K562 (cell line): ENCODE measurements around the gene COL20A1. TPM values are rescaled to one million over a fixed set of nuclear protein-coding genes. Genes with fewer than 3 reads are reported as not detected.

Experiments used
- ATAC-seq: fragments of 200-7000 bp; cut with Tn5 transposase; 3 replicates; pipeline ENCODE4 v1.9.1; 2020; ENCODE audit warnings: moderate library complexity
- BruUV-seq: library from RNA; stranded (reverse); fragments of 400-500 nt; replicated peaks from 2 replicates; lab custom pipeline; 2021; lab: Mats Ljungman, UMichigan
- CTCF ChIA-PET: fragments of 300-600 bp; formaldehyde crosslinking; extraction: SDS; loops from one replicate; lab custom pipeline; 2021; ENCODE audit warnings: low intra/inter-chr PET ratio; lab: Yijun Ruan, JAX
- POLR2A ChIA-PET: fragments of 300-600, 350-650 bp; sonication (Branson Sonifier 250); formaldehyde crosslinking; extraction: SDS; loops from one replicate; lab custom pipeline; 2021; ENCODE audit warnings: antibody characterized with exemption, inconsistent platforms; lab: Yijun Ruan, JAX
- DNase-seq, 4 experiments: peaks; one replicate each; pipeline versions ENCODE4 v3.0.0 to v3.0.0-alpha.2; 2011 to 2018; ENCODE audit warnings: low spot score in 3 of 4, mixed read lengths in 3 of 4; ENCODE audit errors: extremely low read depth in 1 of 4
- FAIRE-seq: peaks from 2 replicates; lab custom pipeline; 2011; peaks lifted over from hg19 to GRCh38; lab: Jason Lieb, UNC
- H2AFZ ChIP-seq: 2 replicates; pipeline ENCODE4 v1.6.0; 2011; ENCODE audit warnings: low read depth, low read length, control low read depth, inconsistent platforms
- H3K27ac ChIP-seq: fragments of 200-600 bp; 3 replicates; pipeline ENCODE4 v1.8.0; 2011; ENCODE audit warnings: low read depth, mild to moderate bottlenecking, control low read depth, inconsistent platforms, low read length, moderate library complexity, mixed read lengths; ENCODE audit errors: extremely low read depth
- H3K27me3 ChIP-seq, 2 experiments: fragments of 300-600 bp in 1 of 2; 2 replicates in 1 of 2; 3 replicates in 1 of 2; pipeline versions ENCODE4 v1.6.0 to v1.8.0; 2011; ENCODE audit warnings: inconsistent platforms in 2 of 2, low read length in 2 of 2, mild to moderate bottlenecking in 1 of 2, mixed read lengths in 1 of 2, moderate library complexity in 1 of 2; ENCODE audit not compliant: control insufficient read depth in 2 of 2, insufficient read depth in 2 of 2
- H3K36me3 ChIP-seq: fragments of 300-600 bp; 3 replicates; pipeline ENCODE4 v1.8.0; 2011; ENCODE audit warnings: mild to moderate bottlenecking, low read length, inconsistent platforms; ENCODE audit not compliant: control insufficient read depth, insufficient read depth
- H3K4me1 ChIP-seq, 2 experiments: fragments of 200-600 bp in 1 of 2; replicated peaks in 1 of 2; 2 replicates in 1 of 2; 3 replicates in 1 of 2; pipeline versions ENCODE4 v1.5.1 to v1.8.0; 2011; ENCODE audit warnings: inconsistent platforms in 2 of 2, low read length in 2 of 2, mild to moderate bottlenecking in 1 of 2, mixed read lengths in 1 of 2, moderate library complexity in 1 of 2; ENCODE audit not compliant: control insufficient read depth in 2 of 2, insufficient read depth in 2 of 2
- H3K4me2 ChIP-seq: 2 replicates; pipeline ENCODE4 v1.6.1; 2011; ENCODE audit warnings: low read length, control low read depth, inconsistent platforms, mixed read lengths; ENCODE audit not compliant: insufficient read depth
- H3K4me3 ChIP-seq: fragments of 200-600 bp; sonication (generic), shearing (Covaris generic); 2 replicates; pipeline ENCODE4 v1.5.1; 2016; ENCODE audit warnings: control low read depth, inconsistent platforms
- H3K79me2 ChIP-seq: fragments of 200-600 bp; 3 replicates; pipeline ENCODE4 v1.8.0; 2011; ENCODE audit warnings: low read length, inconsistent platforms; ENCODE audit not compliant: control insufficient read depth, insufficient read depth
- H3K9ac ChIP-seq, 2 experiments: 2 replicates each; pipeline versions ENCODE4 v1.6.0 to v1.6.1; 2011; ENCODE audit warnings: low read depth in 2 of 2, low read length in 2 of 2, control low read depth in 1 of 2, inconsistent platforms in 1 of 2, mild to moderate bottlenecking in 1 of 2, mixed read lengths in 1 of 2; ENCODE audit not compliant: insufficient read depth in 1 of 2
- H3K9me1 ChIP-seq: one replicate; pipeline ENCODE4 v1.6.0; 2011; ENCODE audit warnings: inconsistent platforms, mild to moderate bottlenecking, low read length, moderate library complexity; ENCODE audit not compliant: control insufficient read depth, insufficient read depth
- H3K9me3 ChIP-seq: replicated peaks from 2 replicates; pipeline ENCODE4 v1.5.1; 2011; ENCODE audit warnings: low read depth, low read length, inconsistent platforms; ENCODE audit not compliant: control insufficient read depth, insufficient read depth
- H4K20me1 ChIP-seq: replicated peaks from 2 replicates; pipeline ENCODE4 v1.6.1; 2011; ENCODE audit warnings: low read length, inconsistent platforms, mixed read lengths; ENCODE audit not compliant: control insufficient read depth, insufficient read depth
- BDP1 ChIP-seq: IDR thresholded peaks from 3 replicates; pipeline ENCODE4 v1.6.1; 2011; ENCODE audit not compliant: insufficient read length, insufficient read depth
- GTF2F1 ChIP-seq: IDR thresholded peaks from 2 replicates; pipeline ENCODE4 v1.6.1; 2011; ENCODE audit warnings: low read depth, low read length, improper control_type of control experiment
- KAT2B ChIP-seq: IDR thresholded peaks from one replicate; pipeline ENCODE4 v1.6.1; 2012; ENCODE audit warnings: low read depth, mild to moderate bottlenecking, control low read depth, inconsistent platforms, low read length, moderate library complexity
- POLR2G ChIP-seq: fragments of 200-400 bp; formaldehyde crosslinking; IDR thresholded peaks from 2 replicates; pipeline ENCODE4 v1.6.1; 2017; ENCODE audit warnings: low read depth, mild to moderate bottlenecking, antibody characterized with exemption, low read length, moderate library complexity
- TGIF2 ChIP-seq: sonication (generic); formaldehyde crosslinking; IDR thresholded peaks from 2 replicates; pipeline ENCODE4 v1.8.1; 2022; ENCODE audit warnings: mild to moderate bottlenecking, missing genetic modification reagents, moderate library complexity
- TRIM28 ChIP-seq: fragments of 450-650 bp; IDR thresholded peaks from 2 replicates; pipeline ENCODE4 v1.6.1; 2017
- ZFP30 ChIP-seq: fragments of 250-450 bp; sonication (Bioruptor Pico); IDR thresholded peaks from 2 replicates; pipeline ENCODE4 v1.8.0; 2022; ENCODE audit warnings: moderate library complexity, mild to moderate bottlenecking, inconsistent platforms, borderline replicate concordance
- ZNF224 ChIP-seq: sonication (generic); formaldehyde crosslinking; IDR thresholded peaks from 2 replicates; pipeline ENCODE4 v1.8.0; 2022; ENCODE audit warnings: mild to moderate bottlenecking, missing genetic modification reagents
- ZNF408 ChIP-seq: fragments of 250-450 bp; sonication (Bioruptor Pico); IDR thresholded peaks from 2 replicates; pipeline ENCODE4 v1.4.0; 2020; ENCODE audit warnings: low read depth, mild to moderate bottlenecking, moderate library complexity
- ZNF431 ChIP-seq: sonication (generic); formaldehyde crosslinking; IDR thresholded peaks from 2 replicates; pipeline ENCODE4 v1.8.0; 2022; ENCODE audit warnings: mild to moderate bottlenecking, missing genetic modification reagents
- WGBS: fragments of 100-300 bp; shearing (Covaris generic); methylation state at CpG from one replicate; pipeline ENCODE4 v1.1.6; 2016; ENCODE audit warnings: low coverage, mixed read lengths; ENCODE audit not compliant: insufficient coverage; ENCODE audit errors: missing lambda C conversion rate; 5-methylcytosine and 5-hydroxymethylcytosine counted together
- in situ Hi-C: fragments of 300-500 bp; cut with MboI; formaldehyde crosslinking; loops from 4 replicates; pipeline ENCODE4 v1.15.0; 2018; ENCODE audit warnings: inconsistent platforms, mixed read lengths
- intact Hi-C: fragments of 100-400 bp; cut with micrococcal nuclease; formaldehyde crosslinking; loops from 2 replicates; pipeline ENCODE4 v1.14.2; 2022
- polyA plus RNA-seq, 8 experiments: library from polyadenylated mRNA; depleted of rRNA in 4 of 8; stranded (reverse) in 5 of 8; unstranded in 3 of 8; fragments of >200 nt; fragmentation: Nextera tagmentation in 2 of 8; fragmentation: Illumina TruSeq in 1 of 8; extraction: Ambion mirVana in 2 of 8; extraction: Trizol in 1 of 8; gene quantifications; 2 replicates each; pipeline versions ENCODE4 v1.2.1 to v1.2.3, GENCODE V29; 2011 to 2014; ENCODE audit warnings: inconsistent platforms in 1 of 8, missing spikeins in 1 of 8
- total RNA-seq, 7 experiments: library from RNA; depleted of rRNA in 6 of 7; stranded (reverse); fragments of >200 nt in 6 of 7; fragmentation: Illumina TruSeq in 2 of 7; extraction: Trizol in 2 of 7; gene quantifications; 2 replicates each; pipeline versions ENCODE4 v1.2.1 to v1.2.3, GENCODE V29; 2011 to 2021; ENCODE audit warnings: low replicate concordance in 1 of 7
- TF ChIP-seq, protein P1 (sequence below): fragments of 250-450 bp; sonication (Bioruptor Pico); IDR thresholded peaks from 2 replicates; pipeline ENCODE4 v1.4.0; 2020; ENCODE audit warnings: mild to moderate bottlenecking, moderate library complexity
- TF ChIP-seq, protein P2 (sequence below): IDR thresholded peaks from 2 replicates; pipeline ENCODE4 v1.6.1; 2011; ENCODE audit not compliant: insufficient read length; ENCODE audit errors: extremely low read depth
- TF ChIP-seq, protein P3 (sequence below): sonication (generic); formaldehyde crosslinking; IDR thresholded peaks from 2 replicates; pipeline ENCODE4 v1.9.0; 2022; ENCODE audit warnings: mild to moderate bottlenecking, missing genetic modification reagents

COL20A1 gene
- total and polyA plus RNA-seq, 9 of the 15 experiments (the other 6 are each of a cell fraction or from before 2014, with no cell fraction given): not detected

DNA sequence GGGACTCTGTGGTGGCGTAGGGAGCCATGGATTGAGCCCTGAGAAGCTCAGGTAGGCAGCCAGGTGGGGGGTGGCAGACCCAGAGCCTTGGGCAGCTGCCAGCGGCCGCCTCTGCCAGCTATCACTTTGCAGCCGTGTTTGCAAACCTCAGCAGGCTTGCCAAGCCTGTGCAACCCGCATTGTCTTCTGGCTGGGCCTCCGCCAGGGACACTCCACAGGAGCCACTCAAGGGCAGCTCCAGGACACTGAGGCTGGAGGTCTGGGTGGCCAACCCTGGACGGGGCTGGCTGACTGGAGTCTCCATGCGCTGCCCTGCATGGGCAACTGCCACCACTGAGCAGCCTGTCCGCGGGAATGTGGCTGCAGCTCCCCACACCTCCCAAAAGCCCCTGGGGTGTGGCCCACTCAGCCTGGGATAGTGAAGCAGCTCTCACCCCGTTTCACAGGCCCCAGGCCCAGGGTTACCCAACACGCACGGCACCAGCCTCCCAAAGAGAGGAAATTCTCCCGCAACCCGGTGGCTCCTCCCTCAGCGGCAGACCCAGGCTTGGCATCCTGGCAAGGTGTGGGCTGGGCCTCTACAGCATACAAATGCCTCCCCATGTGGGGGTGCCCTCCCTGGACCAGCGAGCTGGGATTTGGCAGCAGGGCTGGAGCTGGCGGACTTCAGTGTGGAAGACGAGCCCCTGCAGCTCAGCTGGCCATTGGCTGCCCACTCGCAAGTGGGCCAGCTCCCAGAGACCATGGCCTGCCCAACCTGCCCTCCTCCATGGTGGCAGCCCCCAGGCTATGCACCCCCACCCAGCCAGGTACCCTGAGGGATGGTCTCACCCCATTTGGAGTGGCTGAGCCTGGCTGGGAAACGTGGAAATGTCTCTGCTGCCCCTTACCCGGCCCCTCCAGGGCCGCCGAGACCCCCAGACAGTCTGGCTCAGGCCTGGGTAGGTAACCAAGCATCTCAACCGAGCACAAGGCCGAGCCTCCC lies 65.2 kb downstream of the COL20A1 start:
- FAIRE-seq (no peak), DNase-seq (no peak), ATAC-seq (no peak)
- H3K4me1 ChIP-seq: peaks cover 0 to 16% of the 10 kb centered on the region in 2 experiments; a peak in 2 of 5 replicates
- peaks cover 0 to 20% of the 10 kb centered on the region in 2 experiments; a peak in 3 of 5 replicates for H3K27me3 ChIP-seq
- no TSS peak for BruUV-seq
- under 1% methylated on average over 26 of the region's 26 CpGs for WGBS
- no peaks in the 10 kb centered on the region for H3K9me3 ChIP-seq
- in situ Hi-C loops: no loop called here
- H3K4me2 ChIP-seq: no peak overlapping the region
- H3K9ac ChIP-seq: no peak overlapping the region; a peak in 1 of 4 replicates
- no peak overlapping the region for H3K27ac ChIP-seq
- no peak overlapping the region for H2AFZ ChIP-seq
- H3K4me3 ChIP-seq: no peak overlapping the region
- no peaks in the 10 kb centered on the region for H4K20me1 ChIP-seq
- H3K9me1 ChIP-seq: no peaks in the 10 kb centered on the region
- H3K36me3 ChIP-seq: no peaks in the 10 kb centered on the region
- intact Hi-C loops: no loop called here
- POLR2A ChIA-PET: interaction anchor here (1.4 kb wide), 1 partner anchor 12 kb away, joined by 4 read pairs; no protein-coding TSS in a partner anchor
- CTCF ChIA-PET: no interaction called here
- no peaks in the 10 kb centered on the region for H3K79me2 ChIP-seq
- TF ChIP-seq, protein P1, sequence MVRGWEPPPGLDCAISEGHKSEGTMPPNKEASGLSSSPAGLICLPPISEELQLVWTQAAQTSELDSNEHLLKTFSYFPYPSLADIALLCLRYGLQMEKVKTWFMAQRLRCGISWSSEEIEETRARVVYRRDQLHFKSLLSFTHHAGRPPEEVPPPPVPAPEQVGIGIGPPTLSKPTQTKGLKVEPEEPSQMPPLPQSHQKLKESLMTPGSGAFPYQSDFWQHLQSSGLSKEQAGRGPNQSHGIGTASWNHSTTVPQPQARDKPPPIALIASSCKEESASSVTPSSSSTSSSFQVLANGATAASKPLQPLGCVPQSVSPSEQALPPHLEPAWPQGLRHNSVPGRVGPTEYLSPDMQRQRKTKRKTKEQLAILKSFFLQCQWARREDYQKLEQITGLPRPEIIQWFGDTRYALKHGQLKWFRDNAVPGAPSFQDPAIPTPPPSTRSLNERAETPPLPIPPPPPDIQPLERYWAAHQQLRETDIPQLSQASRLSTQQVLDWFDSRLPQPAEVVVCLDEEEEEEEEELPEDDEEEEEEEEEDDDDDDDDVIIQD: no peak
- TF ChIP-seq ZFP30 (CRISPR knock-in tag): no peak
- TF ChIP-seq, protein P2, sequence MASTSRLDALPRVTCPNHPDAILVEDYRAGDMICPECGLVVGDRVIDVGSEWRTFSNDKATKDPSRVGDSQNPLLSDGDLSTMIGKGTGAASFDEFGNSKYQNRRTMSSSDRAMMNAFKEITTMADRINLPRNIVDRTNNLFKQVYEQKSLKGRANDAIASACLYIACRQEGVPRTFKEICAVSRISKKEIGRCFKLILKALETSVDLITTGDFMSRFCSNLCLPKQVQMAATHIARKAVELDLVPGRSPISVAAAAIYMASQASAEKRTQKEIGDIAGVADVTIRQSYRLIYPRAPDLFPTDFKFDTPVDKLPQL: no peak
- no peak for TF ChIP-seq ZNF408 (CRISPR knock-in tag)
- TF ChIP-seq TGIF2 (CRISPR knock-in tag): no peak
- TF ChIP-seq TRIM28: no peak
- TF ChIP-seq ZNF224 (CRISPR knock-in tag): no peak
- no peak for TF ChIP-seq GTF2F1
- TF ChIP-seq, protein P3, sequence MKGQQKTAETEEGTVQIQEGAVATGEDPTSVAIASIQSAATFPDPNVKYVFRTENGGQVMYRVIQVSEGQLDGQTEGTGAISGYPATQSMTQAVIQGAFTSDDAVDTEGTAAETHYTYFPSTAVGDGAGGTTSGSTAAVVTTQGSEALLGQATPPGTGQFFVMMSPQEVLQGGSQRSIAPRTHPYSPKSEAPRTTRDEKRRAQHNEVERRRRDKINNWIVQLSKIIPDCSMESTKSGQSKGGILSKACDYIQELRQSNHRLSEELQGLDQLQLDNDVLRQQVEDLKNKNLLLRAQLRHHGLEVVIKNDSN (CRISPR knock-in tag): no peak
- no peak for TF ChIP-seq BDP1
- TF ChIP-seq POLR2G: no peak
- TF ChIP-seq KAT2B: no peak
- TF ChIP-seq ZNF431 (CRISPR knock-in tag): no peak
